CD4-positive, alpha-beta T cell (primary cell): ENCODE results near the gene CARM1. TPM values are rescaled to one million over a fixed set of nuclear protein-coding genes. Genes with fewer than 3 reads are reported as not detected.

Source experiments
- ATAC-seq: fragments of 200-7000 bp; cut with Tn5 transposase; one replicate; pipeline ENCODE4 v1.10.0; 2022; ENCODE audit warnings: mild to moderate bottlenecking; ENCODE audit not compliant: poor library complexity
- CTCF ChIA-PET: fragments of 350-600 bp; sonication (Branson Sonifier 250); formaldehyde crosslinking; loops from one replicate; lab custom pipeline; 2021; ENCODE audit warnings: antibody characterized with exemption, inconsistent platforms; lab: Charles Lee
- POLR2A ChIA-PET: fragments of 350-600 bp; sonication (Branson Sonifier 250); formaldehyde crosslinking; loops from one replicate; lab custom pipeline; 2021; ENCODE audit warnings: antibody characterized with exemption, inconsistent platforms; lab: Charles Lee
- DNase-seq, 14 experiments: peaks; one replicate each; pipeline ENCODE4 v3.0.0-alpha.2; 2013 to 2020; ENCODE audit warnings: mixed read lengths in 2 of 14
- H3K27ac ChIP-seq, 2 donors: one replicate each; pipeline versions ENCODE4 v1.5.1 to v1.7.0; 2013; ENCODE audit warnings: low read length in 2 of 2, low read depth in 1 of 2, mild to moderate bottlenecking in 1 of 2
- H3K27me3 ChIP-seq, 2 experiments: 1 replicate in 1 of 2; 2 replicates in 1 of 2; pipeline versions ENCODE4 v1.6.1 to v1.7.0; 2013; ENCODE audit warnings: low read length in 2 of 2, control low read depth in 1 of 2, mild to moderate bottlenecking in 1 of 2, moderate library complexity in 1 of 2; ENCODE audit not compliant: insufficient read depth in 2 of 2, control insufficient read depth in 1 of 2
- H3K36me3 ChIP-seq: one replicate; pipeline ENCODE4 v1.6.1; 2013; ENCODE audit warnings: low read length, control low read depth; ENCODE audit not compliant: insufficient read depth
- H3K4me1 ChIP-seq: one replicate; pipeline ENCODE4 v1.6.1; 2013; ENCODE audit warnings: low read length, control low read depth; ENCODE audit not compliant: insufficient read depth
- H3K4me3 ChIP-seq: one replicate; pipeline ENCODE4 v1.5.1; 2013; ENCODE audit warnings: mild to moderate bottlenecking, low read length, moderate library complexity
- H3K9me3 ChIP-seq, 2 experiments: 1 replicate in 1 of 2; 2 replicates in 1 of 2; pipeline versions ENCODE4 v1.6.1 to v1.7.0; 2013; ENCODE audit warnings: low read length in 2 of 2, mild to moderate bottlenecking in 2 of 2, control low read depth in 1 of 2, moderate library complexity in 1 of 2; ENCODE audit not compliant: control insufficient read depth in 1 of 2, insufficient read depth in 1 of 2
- H3K27ac Mint-ChIP-seq: one replicate; pipeline ENCODE4 v1.8.0; 2020; ENCODE audit warnings: mixed read lengths
- H3K27me3 Mint-ChIP-seq: one replicate; pipeline ENCODE4 v1.8.0; 2021; ENCODE audit warnings: mixed read lengths
- H3K36me3 Mint-ChIP-seq: one replicate; pipeline ENCODE4 v1.8.0; 2021; ENCODE audit warnings: low read depth, mixed read lengths
- H3K4me1 Mint-ChIP-seq: one replicate; pipeline ENCODE4 v1.8.0; 2021; ENCODE audit warnings: low read depth, mixed read lengths
- H3K4me3 Mint-ChIP-seq: one replicate; pipeline ENCODE4 v1.8.0; 2020; ENCODE audit warnings: mild to moderate bottlenecking, mixed read lengths
- H3K9me3 Mint-ChIP-seq: one replicate; pipeline ENCODE4 v1.8.0; 2020; ENCODE audit warnings: mixed read lengths
- CTCF ChIP-seq: fragments of 200-600 bp; IDR thresholded peaks from one replicate; pipeline ENCODE4 v1.8.0; 2022; ENCODE audit warnings: antibody characterized with exemption, mild to moderate bottlenecking
- intact Hi-C, 2 experiments: fragments of 100-400 bp; cut with DNase I in 1 of 2; cut with micrococcal nuclease in 1 of 2; formaldehyde crosslinking; loops; one replicate each; pipeline versions ENCODE4 v1.15.1 to v1.9.0; 2023 to 2025; cut with DNase I, micrococcal nuclease
- total RNA-seq, 174 experiments: library from RNA in 2 of 174; stranded (reverse) in 2 of 174; gene quantifications; one replicate each; pipeline ENCODE4 v1.2.3 and lab custom pipeline; 2021 to 2026

CARM1 gene
- total RNA-seq, 2 experiments from 2014 or later, result 17.5 to 18.0 TPM

- intact Hi-C loops, result no loop called here
- H3K27me3 Mint-ChIP-seq, result no peaks in the 10 kb centered on the region
- DNase-seq (no peak), ATAC-seq (no peak)
- H3K4me3 Mint-ChIP-seq, result no peak overlapping the region
- H3K27ac Mint-ChIP-seq, result no peak overlapping the region
- H3K9me3 Mint-ChIP-seq, result no peaks in the 10 kb centered on the region
- H3K4me1 Mint-ChIP-seq, result peaks cover 13% of the 10 kb centered on the region
- Histone ChIP-seq H3K27ac (no peak overlapping the region), H3K27me3 (no peaks in the 10 kb centered on the region), H3K4me1 (peaks cover 21% of the 10 kb centered on the region), H3K4me3 (no peak overlapping the region), H3K36me3 (peaks cover 5% of the 10 kb centered on the region), H3K9me3 (no peaks in the 10 kb centered on the region)
- H3K36me3 Mint-ChIP-seq, result no peaks in the 10 kb centered on the region
- CTCF ChIA-PET, result no interaction called here
- no peak for TF ChIP-seq CTCF
- POLR2A ChIA-PET, result no interaction called here
Observed at GRCh38 chr19:10881403-10882107, 10.2 kb downstream of the CARM1 start.

DNA sequence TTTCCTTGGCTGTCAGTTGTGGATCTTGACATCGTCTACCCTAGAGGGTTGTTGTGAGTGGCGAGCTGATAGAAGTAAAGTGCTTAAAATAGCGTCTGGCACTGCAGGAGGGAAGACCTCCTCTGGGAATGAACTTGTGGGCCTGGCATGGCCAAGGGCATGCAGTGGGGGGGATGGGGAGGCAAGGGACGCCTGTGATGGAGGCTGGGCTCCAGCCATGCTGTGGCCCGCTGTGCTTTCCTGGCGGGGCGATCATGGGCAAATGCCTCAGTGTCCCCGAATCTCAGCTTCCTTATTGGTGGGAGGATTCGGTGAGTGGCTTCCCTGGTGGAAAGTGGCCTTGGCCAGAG, 10.7 kb downstream of the CARM1 start:
- H3K27ac ChIP-seq, result no peak overlapping the region
- ChIA-PET CTCF (no interaction called here), POLR2A (no interaction called here)
- H3K4me3 ChIP-seq, result no peak overlapping the region
- Mint-ChIP-seq H3K9me3 (no peaks in the 10 kb centered on the region), H3K27ac (no peak overlapping the region), H3K36me3 (no peaks in the 10 kb centered on the region), H3K4me1 (peaks cover 13% of the 10 kb centered on the region), H3K27me3 (no peaks in the 10 kb centered on the region), H3K4me3 (no peak overlapping the region)
- ATAC-seq, result no peak
- DNase-seq, result no peak
- peaks cover 5% of the 10 kb centered on the region for H3K36me3 ChIP-seq
- H3K9me3 ChIP-seq, result no peaks in the 10 kb centered on the region
- intact Hi-C loops, result no loop called here
- H3K27me3 ChIP-seq, result no peaks in the 10 kb centered on the region
- H3K4me1 ChIP-seq, result peaks cover 18% of the 10 kb centered on the region
- TF ChIP-seq CTCF, result no peak

GRCh38 chr19:10884274-10884673, 12.9 kb downstream of the CARM1 start:
- Histone ChIP-seq H3K4me3 (no peak overlapping the region), H3K27ac (no peak overlapping the region), H3K9me3 (no peaks in the 10 kb centered on the region), H3K36me3 (peaks cover 7% of the 10 kb centered on the region), H3K27me3 (no peaks in the 10 kb centered on the region), H3K4me1 (peaks cover 6% of the 10 kb centered on the region)
- H3K27ac Mint-ChIP-seq, result no peak overlapping the region
- H3K4me3 Mint-ChIP-seq, result no peak overlapping the region
- ChIA-PET CTCF (no interaction called here), POLR2A (no interaction called here)
- H3K9me3 Mint-ChIP-seq, result no peaks in the 10 kb centered on the region
- TF ChIP-seq CTCF, result no peak
- DNase-seq (no peak), ATAC-seq (no peak)
- no peaks in the 10 kb centered on the region for H3K27me3 Mint-ChIP-seq
- intact Hi-C loops, result no loop called here
- no peaks in the 10 kb centered on the region for H3K36me3 Mint-ChIP-seq
- H3K4me1 Mint-ChIP-seq, result peaks cover 3% of the 10 kb centered on the region
